T1000 (cell line): ENCODE data around the gene ASPG.

Experiments used
- DNase-seq: peaks from one replicate; lab custom pipeline; 2025; ENCODE audit warnings: mixed read lengths; lab: John Stamatoyannopoulos, UW

Gene ASPG

GRCh38 chr14:104136472-104137296, 51.2 kb downstream of the ASPG start:
- DNase-seq: no peak

DNA sequence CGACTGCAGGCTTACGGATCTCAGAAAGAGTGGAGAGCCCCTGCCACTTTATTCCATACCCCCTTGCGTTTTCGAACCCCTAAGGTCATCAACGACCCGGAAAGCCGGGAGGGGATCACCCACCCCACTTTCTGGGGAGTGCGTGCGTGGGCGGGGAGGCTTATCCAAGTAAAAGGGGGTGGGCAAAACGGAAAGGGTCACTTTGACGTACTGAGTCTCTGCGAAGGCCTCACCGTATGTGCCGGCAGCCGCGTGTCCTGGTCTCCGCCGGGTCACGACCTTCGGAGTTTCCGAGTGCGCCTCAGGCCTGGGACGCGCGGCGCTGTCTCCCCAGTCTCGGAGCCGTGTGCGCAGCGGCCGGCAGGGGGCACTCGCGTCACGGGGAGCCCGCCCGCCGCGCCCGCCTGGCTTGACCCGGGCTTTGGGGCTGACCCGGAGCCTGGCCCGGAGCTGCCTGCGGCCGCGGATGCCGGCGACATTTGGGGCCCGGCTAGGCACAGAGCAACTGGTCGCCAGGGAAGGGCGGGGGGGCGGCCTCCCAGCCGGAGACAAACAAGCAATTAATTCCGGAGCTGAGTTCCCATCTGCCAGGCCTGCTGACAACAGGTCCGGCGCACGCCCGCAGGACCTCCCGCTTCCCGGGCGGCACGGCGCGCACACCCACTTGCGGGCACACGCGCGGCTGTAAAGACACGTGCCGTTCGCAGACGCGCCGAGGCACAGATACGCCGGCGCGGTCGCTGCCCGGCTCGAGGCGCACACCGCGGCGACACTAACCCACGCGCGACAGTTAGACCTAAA, 52.0 kb downstream of the ASPG start:
- DNase-seq: no peak

GRCh38 chr14:104138098-104138717, 52.7 kb downstream of the ASPG start, which contains the start of gene KIF26A:
KIF26A (plus strand) TSS chr14:104138587; CDS start chr14:104138723, 136 bp downstream.
- no peak for DNase-seq

DNA sequence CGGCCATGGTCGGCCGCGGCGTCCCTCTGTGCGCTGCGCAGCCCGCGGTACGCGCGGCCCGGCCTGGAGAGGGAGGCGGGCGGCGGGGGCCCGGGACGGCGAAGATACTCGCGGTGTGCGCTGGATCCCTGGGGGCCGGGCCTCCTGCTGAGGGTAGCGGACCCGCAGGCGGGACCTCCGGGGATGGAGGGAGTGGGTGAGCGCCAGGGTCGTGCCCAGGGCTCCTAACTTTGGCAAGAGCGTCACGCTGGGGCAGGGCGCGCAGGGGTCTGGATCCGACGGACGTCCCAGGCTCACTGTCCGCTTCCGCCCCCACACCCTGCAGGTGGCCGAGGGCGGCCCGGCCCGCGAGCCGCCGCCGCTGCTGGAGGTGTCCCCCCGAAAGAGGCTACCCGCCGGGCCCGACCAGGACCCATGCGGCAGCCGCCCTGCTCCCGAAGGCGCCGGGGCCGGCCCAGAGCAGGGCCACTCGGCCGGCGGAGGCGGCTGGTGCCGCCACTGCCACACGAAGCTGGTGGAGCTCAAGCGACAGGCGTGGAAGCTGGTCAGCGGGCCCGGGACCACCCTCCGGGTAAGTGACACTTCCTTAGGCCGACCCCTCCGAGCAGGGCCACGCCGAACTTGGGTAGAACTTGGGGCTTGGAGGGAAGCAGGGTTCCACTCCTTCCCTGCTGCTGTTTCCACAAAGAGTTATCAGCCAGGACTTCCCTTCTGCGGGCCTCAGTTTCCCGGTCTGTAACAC, 53.4 kb downstream of the ASPG start:
- DNase-seq: no peak

GRCh38 chr14:104139460-104140212, 54.1 kb downstream of the ASPG start:
- DNase-seq: no peak

DNA sequence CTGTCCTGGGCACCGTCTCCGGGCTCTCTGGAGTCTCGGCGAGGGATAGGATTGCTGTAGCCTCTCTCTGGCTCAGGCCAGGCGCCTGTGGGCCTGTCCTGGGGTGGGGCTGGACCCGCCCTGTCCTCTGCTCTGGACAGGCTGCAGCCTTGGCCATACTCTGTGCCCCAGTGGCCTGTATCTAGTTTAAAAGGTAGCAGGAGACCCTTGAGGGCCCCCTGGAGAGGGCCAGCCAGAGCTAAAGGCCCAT, 54.6 kb downstream of the ASPG start:
- no peak for DNase-seq

DNA sequence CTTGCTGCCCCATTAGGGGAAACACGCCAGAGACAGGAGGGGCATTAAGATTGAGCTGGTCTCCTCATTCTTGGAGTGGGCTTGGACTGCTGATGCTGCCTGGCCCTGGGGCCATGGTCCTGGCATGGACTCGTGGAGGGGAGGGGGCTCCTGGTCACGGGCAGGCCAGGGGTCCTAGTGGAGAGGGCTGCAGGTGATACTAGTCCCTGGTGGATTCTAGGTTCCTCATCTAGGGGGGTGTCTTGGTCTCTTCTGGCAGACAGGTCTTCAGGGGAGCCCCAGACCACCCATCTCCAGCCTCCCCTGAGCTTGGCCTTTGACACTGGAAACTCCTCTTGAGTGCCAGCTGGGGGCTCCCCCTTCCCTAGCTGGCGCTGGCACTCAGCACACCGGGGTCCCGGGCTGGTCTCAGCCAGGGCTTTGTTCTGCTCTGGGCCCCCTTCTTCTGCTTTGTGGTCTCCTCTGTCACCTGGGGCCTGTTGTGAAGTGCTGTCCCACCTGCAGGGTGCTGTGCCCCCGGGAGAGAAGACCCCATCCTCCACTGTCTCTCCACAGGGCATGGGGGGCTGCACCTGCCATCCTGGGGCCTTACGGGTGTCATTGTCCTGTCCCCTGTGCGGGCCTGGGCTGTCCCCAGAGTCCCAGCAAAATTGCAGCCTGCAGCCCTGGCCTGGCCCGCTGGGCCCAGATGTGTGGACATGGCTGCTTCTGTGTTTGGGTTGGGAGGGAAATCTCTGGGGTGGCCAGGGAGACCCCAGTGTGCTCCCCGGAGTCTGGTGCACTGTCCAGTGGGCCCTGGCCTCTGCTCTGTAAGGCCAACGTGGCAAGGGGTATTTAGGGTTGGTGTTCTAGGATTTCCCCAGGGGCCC, 55.2 kb downstream of the ASPG start:
- no peak for DNase-seq

DNA sequence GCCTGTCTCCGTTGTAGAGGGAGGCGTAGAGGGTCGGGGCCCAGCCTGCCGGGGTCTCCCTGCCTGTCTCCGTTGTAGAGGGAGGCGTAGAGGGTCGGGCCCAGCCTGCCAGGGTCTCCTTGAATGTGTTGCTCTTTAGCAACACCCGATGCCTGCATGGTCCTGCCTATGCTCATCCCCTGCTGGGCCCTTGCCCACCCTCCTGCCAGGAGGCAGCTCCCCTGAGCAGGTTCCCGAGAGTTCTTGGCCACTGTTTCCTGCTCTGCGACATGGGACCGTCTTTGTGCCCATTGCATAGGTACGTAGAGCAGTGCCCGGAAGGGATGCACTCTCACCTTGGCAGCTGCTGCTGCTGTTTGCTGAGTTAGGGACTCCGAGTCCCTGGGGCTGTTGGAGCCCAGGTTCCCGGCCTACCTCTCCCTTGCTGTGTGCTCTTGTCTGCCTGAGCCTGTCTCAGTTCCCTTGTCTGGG, 56.2 kb downstream of the ASPG start:
- DNase-seq: no peak

- no peak for DNase-seq
Observed at GRCh38 chr14:104142136-104142945, 56.8 kb downstream of the ASPG start.

DNA sequence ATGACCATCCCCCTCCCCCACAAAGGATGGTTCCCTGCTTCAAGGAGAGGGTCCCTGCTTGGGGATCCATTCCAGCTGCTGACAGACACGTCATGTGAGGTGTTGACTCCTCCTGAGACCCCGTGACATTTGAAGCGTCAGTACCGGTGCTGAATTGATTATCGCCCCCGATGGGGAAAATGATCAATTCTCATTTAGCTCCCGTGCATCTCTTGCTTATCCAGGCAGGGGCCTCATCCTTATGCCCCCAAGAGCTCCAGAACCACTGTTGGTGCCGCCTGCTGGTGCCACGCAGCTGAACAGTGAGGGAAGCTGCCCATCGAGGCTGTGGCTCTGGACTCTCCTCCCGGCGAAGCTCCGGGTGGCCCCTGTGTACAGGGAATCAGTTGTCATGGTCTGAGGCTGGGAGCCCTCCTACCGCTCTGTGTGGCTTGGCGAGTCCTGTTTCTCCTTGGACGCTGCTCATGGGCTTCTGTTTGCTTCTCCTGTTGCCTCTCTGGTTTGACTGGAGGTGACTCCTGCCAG, 57.5 kb downstream of the ASPG start:
- DNase-seq: no peak

GRCh38 chr14:104143521-104144452, 58.3 kb downstream of the ASPG start:
- DNase-seq: no peak

GRCh38 chr14:104144453-104144790, 58.9 kb downstream of the ASPG start:
- no peak for DNase-seq

GRCh38 chr14:104144911-104145825, 59.7 kb downstream of the ASPG start:
- no peak for DNase-seq

- no peak for DNase-seq
Observed at GRCh38 chr14:104145826-104146601, 60.5 kb downstream of the ASPG start.

GRCh38 chr14:104146651-104147345, 61.3 kb downstream of the ASPG start:
- no peak for DNase-seq
